LoVo (cell line): ENCODE data around the gene PPP2R3A.

Experiments
- DNase-seq: peaks from one replicate; pipeline ENCODE4 v3.0.0-alpha.2; 2016; ENCODE audit warnings: low spot score

The PPP2R3A gene

DNA sequence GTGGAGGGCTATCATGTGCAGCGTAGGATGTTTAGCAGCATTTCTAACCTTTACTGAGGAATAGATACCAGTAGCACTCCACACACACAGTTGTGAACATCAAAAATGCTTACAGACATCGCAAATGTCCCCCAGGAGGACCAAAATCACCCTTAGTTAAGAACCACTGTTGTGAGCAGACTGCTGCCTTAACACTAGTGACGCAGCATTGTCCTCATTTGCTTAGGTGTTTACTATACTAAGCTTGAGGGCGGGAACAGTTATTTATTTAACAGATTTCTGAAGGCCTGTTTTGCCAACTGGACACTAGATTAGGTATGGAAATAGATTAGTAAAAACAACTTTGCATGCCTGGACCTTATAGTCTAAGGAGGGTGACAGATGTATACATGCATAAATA lies 2.3 kb downstream of the PPP2R3A start:
- no peak for DNase-seq

DNA sequence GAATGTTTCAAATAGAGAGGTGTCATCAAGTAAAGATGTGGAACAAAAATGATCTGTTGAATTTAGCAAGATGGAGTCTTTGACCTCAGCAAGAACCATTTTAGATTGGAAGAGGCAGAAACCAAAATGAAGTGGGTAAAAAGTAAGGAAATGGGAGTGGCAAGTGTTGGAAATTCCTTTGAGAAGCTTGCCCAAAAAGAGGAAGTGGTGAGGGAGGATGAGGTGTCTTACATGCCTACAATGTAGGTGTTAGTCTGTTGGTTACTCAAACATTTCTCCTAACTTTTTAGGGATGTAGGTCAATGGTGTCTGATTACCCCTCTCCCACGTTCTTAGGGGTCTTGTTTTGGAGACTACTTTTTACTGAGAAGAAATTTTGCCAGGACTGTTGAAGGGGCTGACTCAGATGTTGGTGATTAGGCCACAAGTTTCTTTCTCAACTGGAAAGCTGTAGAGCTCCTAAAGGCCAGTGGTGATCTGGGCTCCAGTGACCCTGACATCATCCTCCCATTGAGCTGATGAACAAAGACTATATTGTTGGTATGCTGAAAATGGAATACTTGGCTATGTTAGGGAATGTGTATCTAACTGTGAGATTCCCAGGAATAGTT lies 5.1 kb downstream of the PPP2R3A start:
- no peak for DNase-seq

DNA sequence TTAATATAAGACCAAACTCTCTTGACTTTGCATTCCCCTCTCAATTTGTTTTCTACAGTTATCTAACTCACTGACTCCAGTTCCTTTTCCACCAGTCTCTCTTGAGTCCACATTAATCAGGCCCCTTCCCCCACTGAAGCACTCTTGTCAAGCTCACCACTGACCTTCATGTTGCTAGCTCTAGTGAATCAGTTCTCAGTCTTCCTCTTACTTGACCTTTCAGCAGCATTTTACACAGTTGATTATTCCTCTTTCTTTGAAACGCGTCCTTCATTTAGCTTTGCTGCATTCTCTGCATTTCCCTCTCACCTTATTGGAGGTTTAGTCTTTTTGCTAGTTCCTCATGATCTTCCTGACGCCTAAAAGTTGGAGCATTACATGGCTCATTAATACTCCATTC lies 8.3 kb downstream of the PPP2R3A start:
- DNase-seq, result no peak

DNA sequence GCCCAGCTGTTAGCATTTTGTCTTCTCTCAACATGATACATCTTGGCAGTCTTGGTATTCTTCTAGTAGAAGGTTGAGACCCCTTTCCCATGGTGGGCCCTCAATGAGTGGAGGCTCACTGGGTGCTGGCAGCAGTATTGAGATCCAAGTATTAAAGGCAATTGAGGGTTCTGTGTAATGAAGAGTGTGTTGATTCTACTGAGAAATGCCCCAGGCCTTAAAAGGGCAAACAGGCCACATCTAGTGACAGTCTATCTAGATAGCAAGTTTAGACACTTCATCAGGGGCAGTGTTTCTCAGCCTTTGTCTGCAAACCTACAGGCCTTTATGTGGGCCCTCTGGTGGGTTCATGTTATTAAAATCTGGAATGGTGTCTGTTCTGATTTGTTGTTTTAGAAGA lies 9.5 kb downstream of the PPP2R3A start:
- no peak for DNase-seq

DNA sequence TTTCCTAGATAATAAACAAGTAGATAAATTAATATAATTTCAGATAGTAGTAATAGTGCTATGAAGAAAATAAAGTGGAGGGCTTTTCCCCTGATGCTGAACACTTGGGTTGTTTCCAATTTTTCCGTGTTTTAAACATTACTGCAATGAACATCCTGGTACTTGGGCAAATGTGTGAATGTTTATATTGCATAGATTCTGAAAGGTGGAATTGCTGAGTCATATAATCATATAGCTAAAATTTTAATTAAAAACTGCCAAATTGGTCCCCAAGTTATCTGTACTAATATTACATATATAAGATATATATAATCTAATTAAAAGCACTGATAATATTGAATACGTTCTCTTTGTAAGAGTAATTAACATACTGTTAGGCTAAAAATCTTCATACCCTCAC lies 10.0 kb downstream of the PPP2R3A start:
- no peak for DNase-seq

DNA sequence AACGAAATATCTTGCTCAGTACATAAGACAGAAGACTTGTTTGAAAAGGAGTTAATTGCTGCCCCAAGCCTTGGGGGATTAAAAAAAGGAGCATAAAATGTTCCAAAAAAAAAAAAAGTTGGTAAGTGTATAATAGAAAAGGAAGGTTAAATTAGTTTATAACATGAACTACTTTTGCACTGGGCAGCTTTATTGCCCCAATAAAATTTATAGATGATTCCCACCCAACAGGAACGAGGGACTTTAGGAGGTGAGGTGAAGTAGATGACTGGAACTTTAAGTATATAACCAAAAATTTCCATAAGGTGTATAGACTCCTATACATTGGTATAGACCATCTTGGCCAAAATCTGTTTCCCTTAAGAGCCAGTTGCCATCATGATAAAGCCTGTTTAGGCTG lies 14.8 kb downstream of the PPP2R3A start:
- DNase-seq, result no peak

DNA sequence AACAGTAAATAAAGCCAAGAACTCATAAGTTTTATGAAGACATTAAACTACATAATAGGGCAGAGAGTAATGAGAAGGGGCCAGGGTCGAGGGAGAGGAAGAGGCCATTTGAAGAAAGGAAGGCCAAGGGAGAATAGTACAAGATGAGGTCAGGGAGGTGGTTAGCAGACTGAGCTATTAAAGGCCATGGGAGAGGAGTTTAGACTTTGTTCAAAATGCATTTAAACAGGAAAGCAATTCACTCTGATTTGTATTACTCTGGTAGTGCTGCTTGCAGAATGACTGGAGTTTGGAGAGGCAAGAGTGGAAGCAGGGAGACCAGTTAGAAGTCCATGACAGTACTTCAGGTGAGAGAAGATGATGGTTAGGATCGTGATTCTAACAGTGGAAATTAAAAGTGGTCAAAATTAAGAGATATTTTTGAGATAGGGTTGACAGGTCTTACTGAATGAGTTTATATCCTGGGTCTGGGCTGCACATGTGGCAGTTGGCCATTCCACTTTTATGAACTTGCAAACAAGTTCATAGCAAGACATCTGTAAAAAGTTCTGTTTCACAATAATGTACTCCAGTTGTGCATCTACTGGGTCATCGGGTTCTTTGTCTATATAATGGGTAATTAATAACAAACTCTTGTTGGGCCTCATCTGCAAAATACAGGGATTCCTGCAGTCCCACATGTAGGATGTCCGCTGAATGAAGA lies 16.3 kb downstream of the PPP2R3A start:
- DNase-seq, result no peak

DNA sequence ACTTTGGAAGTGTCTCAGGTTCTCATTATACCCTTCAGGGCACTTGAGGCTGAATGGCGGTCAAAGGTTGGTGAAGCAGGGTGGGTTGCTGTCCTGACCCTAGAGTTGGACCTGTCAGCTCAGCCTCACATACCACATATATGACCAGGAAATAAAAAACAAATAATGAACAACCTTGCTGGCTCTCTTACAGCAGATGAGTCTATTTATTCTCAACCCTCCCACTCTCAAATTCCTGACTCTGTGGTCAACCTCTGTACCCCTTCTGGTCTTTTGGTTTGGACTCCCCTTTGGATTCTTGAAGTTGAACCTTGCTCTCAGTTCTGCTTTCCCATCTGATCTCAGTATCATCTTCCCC lies 16.9 kb downstream of the PPP2R3A start:
- DNase-seq, result no peak

DNA sequence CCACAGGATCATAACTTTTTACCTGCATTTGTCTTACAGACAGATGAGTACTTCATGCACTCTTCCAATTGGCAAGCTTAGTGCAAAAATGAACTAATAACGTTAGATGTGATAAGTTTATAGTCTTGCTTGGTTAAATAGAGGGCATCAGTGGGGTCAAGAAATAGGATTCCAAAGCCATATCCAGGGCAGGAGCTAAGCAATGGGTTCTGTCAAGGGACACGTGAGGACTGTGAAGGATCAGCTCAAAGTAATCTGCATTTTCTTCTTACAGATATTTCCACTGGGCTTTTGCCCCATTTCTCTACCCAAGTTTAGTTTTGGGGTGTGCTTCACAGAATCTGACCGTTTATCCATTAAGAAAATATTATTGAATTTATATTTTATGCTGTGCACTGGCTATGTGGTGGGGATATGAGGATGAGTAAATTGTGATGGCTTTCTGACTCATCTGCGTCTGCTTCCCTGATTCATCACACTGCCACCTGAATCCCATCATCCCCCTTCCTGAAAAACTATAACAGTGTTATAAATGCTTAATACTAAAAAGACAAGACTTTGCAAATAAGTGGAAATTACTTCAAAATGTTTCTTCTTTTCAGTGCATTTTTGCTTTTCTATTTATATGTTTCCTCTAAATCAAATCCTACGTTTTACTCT lies 17.5 kb downstream of the PPP2R3A start:
- DNase-seq, result no peak

DNA sequence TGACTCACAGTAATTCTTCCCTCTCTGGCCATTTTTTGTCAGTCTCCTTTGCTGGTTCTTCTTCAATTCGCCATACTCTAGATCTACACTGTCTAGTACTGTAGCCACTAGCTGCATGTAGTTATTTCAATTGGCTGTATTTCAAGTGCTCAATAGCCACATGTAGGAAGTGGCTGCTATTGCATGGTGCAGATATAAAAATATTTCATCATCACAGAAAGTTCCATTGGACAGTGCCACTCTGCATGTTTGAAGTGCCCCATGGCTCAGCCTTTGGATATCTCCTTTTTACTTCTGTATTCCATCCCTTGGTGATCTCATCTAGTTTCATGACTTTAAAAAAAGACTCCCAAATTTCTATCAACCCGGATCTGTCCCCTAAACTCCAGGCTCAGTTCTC lies 22.1 kb downstream of the PPP2R3A start:
- DNase-seq, result no peak

DNA sequence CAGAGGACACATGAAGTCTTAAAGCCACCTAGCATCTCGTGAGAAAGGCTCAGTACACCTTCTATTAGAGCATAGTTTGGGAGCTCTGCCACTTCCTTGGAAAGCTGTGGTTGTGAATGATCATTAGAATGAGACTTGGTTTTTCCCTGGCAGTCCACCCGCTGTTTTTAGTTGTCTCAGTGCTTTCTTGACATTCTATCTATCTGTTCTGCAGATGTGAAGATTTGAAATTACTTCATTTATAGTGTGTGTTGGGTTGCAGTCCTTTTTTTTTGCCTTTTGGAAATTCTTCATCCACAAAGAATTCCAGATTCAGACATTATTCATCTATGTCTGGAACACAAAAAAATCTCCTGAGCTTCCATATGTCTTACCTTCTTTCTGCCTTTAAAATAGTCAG lies 23.7 kb downstream of the PPP2R3A start:
- DNase-seq, result no peak

DNA sequence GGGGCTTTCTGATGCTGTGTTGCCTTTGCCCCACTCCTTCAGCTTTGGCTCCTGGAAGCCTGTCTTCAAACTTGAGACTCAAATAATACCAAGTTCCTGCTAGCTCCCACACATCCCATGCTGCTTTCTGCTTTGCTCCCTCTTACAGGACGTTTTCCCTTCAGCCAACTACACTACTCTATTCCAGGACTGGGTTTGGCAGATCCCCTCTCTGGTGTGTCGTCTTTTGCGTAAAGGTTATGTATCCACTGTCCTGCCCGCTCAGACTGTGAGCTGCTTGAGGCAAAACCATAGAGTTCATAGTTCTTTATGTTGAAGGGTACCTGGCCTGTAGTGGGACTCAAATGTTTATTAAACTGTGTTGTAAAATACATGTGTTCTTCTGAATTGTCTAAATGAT lies 25.4 kb downstream of the PPP2R3A start:
- no peak for DNase-seq

DNA sequence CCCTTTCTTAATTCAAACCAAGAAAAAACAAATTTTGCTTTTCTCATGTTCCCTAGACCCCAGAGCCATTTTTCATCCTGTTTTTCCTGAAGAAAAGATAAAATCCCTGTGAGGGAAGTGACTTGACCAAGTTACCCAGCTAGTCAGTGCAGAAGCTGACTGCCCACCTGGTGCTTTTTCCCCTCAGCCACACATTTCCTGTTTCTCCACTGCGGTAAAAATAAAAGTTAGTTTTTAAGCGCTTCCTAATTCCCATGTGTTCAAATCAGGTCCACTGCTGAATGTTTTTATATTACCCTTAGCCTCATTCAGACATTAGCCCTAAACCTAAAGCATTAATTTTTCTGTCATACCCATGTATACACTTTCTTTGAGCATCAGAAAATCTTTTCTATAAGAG lies 26.1 kb downstream of the PPP2R3A start:
- no peak for DNase-seq

DNA sequence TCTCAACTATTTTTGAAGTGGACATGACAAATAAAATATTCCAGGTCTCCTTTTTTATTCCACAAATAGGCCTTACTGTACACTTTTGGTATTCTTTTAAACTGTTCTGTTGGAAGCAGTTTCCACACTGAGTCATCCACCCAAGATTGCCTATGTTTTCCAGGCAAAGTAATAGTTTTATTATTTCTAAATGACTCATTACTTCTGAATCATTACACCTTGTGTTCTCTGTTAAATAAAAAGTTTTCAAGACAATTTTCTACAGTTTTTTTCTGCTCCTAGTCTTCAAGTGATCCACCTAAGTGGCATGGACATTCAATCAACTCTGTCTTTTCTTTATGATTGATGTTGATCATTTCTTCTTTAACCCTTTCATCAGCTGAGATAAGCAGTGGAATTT lies 26.5 kb downstream of the PPP2R3A start:
- DNase-seq, result peak; percentile 14

DNA sequence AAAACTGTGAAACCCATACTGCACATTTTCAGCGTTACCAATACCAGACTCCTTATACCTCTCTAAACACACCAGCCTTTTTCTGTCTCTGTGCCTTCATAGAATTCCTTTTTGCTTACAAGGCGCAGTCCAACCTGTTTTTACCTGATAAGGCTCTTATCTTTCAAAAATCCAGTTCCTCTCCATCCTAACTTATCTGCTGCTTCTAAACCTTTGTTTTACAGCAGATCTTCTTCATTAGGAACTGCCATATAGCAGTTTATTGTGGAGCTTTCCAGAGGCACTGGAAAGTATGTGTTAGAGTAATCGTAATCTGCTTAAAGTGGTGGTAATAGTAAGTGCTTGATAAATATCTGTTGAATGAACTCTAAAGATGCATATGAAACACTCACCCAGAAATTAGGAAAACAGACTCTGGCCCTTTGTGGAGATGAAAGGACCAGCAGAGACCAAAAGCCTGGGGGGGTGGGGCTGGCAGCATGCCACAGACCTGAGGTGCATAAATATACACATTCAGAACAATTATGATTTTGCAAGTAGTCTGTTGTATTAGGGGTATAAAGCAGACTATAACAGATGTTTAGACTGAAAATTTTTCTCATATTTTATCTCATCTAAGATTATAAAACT lies 29.3 kb downstream of the PPP2R3A start:
- no peak for DNase-seq

DNA sequence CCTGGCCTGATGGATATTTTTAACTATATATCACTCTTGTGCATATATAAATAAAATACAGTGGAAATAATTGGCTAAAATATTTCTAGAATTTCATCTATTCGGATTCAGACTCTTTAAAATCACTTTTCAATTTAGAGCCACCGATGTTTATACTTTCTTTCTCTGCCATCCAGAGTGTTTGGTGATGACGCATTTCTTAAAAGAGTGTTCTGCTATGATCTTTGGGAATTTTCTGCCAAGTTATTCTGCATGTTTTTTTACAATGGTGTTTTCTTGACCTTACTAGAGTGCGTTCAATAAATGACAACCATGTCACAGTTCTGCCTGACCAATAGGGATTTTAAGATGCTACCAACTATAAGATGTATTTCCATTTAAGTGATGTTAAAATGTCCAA lies 30.2 kb downstream of the PPP2R3A start:
- DNase-seq, result no peak

DNA sequence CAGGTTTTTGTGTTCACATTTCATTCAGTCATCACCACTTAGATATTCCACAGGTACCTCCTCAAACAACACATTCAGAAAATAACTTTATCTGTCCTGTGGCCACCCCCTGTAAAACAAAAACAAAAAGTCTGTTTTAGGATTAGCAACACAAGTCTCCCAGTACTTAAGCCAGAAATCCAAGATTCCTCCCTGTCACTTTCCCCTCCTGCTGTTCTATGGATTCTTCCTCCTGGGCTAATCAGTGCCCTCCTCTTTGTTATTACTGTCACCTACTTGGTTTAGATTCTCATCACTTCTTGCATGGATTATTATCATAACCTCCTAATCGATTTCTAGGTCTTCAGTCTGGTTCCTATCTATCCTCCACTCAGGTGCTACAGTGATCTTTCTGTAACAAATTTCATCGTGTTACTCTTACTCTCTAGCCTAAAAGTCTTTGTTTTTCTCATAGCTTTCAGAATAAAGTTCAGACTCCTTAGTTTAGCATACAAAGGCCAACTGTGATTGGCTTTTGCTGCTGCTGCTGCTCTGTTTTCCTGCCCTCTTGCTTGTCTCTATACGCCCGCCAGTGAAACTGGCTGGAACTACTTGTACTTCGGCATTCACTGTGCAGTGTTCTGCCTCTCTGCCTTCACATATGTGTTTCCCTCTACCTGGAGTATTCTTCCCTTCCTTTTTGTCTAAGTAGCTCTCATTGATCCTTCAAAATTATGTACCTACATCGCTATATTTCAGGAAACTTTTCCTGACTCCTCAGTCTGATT lies 32.2 kb downstream of the PPP2R3A start:
- no peak for DNase-seq

DNA sequence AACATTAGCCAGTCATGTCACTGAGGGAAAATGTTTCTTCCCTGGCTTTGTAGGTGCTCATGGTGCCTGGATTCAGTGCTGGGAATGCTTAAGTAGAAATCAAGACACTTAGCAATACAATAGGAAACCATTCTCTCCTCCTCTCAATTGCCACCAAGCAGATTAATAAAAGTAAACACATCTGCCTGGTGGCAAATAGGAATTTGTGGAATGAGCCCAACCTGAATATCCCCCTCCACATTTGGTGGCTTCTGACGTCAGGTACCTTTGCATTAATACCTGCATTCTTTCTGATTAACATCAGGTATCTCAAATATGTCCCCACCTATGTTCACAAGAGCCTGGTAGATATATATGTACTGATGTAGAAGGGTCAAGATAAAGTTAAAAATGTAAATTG lies 42.7 kb downstream of the PPP2R3A start:
- no peak for DNase-seq

DNA sequence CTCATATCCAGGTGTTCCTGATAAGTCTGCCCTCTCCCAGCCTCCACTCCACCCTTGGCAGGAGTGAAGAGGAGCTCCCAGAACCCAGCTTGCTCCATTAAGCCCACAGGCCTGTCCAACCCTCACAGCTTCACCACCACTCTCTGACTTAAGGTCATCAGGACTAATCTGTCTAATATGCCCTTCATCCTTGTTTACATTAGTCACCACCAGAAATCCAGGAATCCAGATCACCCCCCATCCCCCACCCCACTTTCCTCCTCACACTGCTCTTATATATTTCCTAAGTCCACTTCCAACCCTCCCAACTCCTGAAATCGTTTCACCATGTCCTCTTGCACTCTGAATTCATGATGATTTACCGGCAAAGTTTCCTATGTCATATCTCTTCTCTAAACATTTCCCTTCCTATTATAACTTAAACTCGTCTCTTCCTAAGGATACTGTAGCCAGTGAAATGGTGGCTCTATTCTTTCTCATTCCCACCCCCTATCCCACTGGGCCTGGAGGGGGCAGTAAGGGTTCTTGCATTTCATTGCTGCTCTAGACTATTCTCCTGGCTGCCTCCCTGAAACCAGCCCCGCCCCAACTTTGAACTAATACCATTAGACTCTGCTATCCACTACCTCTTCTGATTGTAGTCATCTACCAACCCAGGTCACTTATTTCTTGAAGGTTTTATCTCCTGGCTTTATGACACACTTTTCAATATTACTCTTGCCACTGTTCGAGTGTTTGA lies 43.4 kb downstream of the PPP2R3A start:
- no peak for DNase-seq

DNA sequence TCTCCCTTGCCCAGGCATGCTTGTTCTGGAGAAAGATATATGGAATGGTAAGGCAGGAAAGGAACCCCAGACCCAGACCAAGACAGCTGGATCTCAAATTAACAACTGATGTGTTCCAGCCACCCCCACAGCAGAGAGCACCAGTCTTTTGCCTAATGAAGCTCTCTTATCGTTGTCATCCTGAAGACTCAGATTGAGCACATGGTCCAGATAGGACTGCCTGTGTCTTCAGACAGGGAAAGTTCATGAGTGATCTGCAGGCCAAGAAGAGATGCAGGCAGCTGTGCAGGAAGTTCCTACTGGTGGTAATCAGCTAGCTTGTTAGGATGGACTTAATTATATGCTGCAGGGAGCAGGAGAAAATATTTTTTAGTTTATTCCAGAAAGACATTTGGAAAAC lies 53.3 kb downstream of the PPP2R3A start:
- DNase-seq, result no peak

DNA sequence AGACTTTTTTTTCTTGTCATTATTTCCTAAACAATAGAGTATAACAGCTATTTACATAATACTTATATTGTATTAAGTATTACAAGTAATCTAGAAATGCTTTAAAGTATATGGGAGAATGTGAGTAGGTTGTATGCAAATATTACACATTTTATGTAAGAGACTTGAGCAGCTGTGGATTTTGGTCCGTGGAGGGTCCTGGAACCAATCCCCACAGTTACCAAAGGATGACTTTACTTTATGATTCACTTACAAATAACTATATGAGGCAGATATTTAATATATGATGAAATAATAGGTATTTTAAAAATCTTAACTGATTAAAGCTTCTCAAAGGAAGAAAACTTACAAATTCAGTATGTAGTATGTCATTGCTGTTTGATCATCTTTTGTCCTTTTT lies 56.3 kb downstream of the PPP2R3A start:
- no peak for DNase-seq
